ENCODE data around the gene OSBPL10.
"Not testable (repeated sequence)": the region's sequence is repeated elsewhere in the genome, so short reads cannot be mapped to it uniquely, and the experiment has no call there.

Gene OSBPL10

DNA sequence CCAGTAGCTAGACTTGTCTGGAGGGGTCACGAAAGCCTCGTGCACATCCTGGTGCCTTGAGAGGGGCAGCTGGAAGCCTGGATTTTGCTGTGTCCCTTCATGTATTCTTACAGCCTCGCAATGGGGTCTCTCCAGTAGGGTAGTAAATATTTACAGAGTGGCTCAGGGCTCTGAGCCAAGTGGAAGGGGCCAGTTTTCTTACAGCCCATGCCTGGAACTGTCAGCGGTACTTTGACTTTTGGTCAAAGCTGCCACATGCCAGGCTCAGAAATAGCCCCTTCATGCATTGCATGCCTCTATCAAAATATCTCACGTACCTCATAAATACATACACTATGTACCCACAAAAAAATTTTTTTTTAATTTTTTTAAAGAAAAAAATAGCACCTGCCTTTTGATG, 119.2 kb downstream of the OSBPL10 start:
- H3K4me3 ChIP-seq (replicated peaks; ENCODE audit: low read depth, low read length): no peak overlapping the region
- TF ChIP-seq, protein P1, sequence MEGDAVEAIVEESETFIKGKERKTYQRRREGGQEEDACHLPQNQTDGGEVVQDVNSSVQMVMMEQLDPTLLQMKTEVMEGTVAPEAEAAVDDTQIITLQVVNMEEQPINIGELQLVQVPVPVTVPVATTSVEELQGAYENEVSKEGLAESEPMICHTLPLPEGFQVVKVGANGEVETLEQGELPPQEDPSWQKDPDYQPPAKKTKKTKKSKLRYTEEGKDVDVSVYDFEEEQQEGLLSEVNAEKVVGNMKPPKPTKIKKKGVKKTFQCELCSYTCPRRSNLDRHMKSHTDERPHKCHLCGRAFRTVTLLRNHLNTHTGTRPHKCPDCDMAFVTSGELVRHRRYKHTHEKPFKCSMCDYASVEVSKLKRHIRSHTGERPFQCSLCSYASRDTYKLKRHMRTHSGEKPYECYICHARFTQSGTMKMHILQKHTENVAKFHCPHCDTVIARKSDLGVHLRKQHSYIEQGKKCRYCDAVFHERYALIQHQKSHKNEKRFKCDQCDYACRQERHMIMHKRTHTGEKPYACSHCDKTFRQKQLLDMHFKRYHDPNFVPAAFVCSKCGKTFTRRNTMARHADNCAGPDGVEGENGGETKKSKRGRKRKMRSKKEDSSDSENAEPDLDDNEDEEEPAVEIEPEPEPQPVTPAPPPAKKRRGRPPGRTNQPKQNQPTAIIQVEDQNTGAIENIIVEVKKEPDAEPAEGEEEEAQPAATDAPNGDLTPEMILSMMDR (IDR thresholded peaks at IDR 0.05; ENCODE audit: low read length, missing control alignments): no peak
- no peak for DNase-seq (ENCODE audit: low read depth)

DNA sequence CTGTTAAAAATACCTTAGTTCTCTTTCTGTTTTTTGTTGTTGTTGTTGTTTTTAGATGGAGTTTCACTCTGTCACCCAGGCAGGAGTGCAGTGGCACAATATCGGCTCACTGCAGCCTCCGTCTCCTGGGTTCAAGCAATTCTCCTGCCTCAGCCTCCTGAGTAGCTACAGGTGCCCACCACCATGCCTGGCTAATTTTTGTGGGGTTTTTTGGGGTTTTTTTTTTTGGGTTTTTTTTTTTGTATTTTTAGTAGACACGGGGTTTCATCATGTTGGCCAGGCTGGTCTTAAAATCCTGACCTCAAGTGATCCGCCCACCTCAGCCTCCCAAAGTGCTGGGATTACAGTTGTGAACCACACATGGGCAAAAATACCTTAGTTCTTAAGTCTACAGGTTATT, 120.4 kb downstream of the OSBPL10 start:
- H3K4me3 ChIP-seq (replicated peaks; ENCODE audit: low read depth, low read length); DNase-seq (ENCODE audit: low read depth): not testable (repeated sequence)

GRCh38 chr3:31859245-31859644, 121.8 kb downstream of the OSBPL10 start:
- TF ChIP-seq, protein P1 (IDR thresholded peaks at IDR 0.05; ENCODE audit: low read length, missing control alignments): no peak
- H3K4me3 ChIP-seq (replicated peaks; ENCODE audit: low read depth, low read length): no peak overlapping the region
- DNase-seq (ENCODE audit: low read depth): no peak

DNA sequence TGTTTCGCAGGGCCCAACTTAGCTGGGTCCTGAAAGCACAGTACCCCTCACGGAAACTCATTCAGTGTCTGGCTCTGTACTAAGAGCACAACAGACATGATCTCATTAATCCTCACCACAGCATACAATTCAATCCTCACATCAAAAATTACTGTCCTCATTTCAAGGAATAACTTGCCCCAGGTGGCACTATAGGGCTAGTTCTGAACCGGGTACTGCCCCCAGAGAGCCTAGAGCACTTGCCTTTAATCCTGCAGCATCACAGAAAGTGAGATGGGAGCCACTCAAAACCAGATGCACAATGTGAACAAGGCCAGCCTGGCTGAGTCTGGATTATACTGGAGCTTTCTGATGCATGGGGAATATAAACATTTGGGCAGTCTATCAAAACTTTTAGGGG, 122.6 kb downstream of the OSBPL10 start:
- no peak for DNase-seq (ENCODE audit: low read depth)
- H3K4me3 ChIP-seq (replicated peaks; ENCODE audit: low read depth, low read length): no peak overlapping the region
- TF ChIP-seq, protein P1 (IDR thresholded peaks at IDR 0.05; ENCODE audit: low read length, missing control alignments): no peak

DNA sequence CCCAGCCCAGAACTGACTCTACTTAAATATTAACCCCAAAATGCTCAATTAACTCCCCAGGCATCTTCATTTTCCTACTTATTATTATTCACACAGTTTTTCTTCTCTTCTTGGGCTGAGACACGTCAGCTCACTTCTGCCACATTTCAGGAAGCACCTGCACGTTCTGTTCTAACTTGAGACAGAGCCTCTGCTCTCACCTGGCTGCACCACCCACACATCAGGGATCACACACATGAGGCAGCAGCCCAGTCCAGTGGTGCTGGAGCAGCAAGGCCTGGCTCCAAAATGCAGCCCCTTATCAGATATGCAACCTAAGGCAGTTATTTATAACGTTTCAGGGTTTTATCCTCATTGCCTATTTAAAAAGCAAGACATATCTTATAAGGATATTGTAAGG, 127.5 kb downstream of the OSBPL10 start:
- no peak overlapping the region for H3K4me3 ChIP-seq (replicated peaks; ENCODE audit: low read depth, low read length)
- DNase-seq (ENCODE audit: low read depth): no peak
- TF ChIP-seq, protein P1 (IDR thresholded peaks at IDR 0.05; ENCODE audit: low read length, missing control alignments): no peak

GRCh38 chr3:31851278-31851677, 129.8 kb downstream of the OSBPL10 start:
- no peak for DNase-seq (ENCODE audit: low read depth)
- H3K4me3 ChIP-seq (replicated peaks; ENCODE audit: low read depth, low read length): no peak overlapping the region
- TF ChIP-seq, protein P1 (IDR thresholded peaks at IDR 0.05; ENCODE audit: low read length, missing control alignments): no peak

DNA sequence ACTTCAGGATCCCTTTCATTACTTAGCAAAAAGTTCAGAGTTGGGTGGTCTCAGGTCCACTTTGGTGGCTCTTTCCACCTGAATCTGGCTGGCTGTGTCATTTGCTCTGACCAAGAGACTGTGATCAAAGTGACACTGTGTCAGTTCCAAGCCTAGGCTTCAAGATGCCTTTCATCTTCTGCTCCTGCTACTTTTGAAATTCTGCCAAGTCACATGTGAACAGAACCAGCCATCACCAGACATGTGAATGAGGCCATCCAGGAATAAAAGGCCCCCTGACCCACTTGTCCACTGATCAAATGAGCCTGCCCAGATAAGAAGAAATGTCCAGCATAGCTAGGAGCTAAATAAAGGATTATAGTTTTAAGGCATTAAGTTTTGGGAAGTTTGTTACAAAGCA, 132.2 kb downstream of the OSBPL10 start:
- no peak for DNase-seq (ENCODE audit: low read depth)
- H3K4me3 ChIP-seq (replicated peaks; ENCODE audit: low read depth, low read length): no peak overlapping the region
- TF ChIP-seq, protein P1 (IDR thresholded peaks at IDR 0.05; ENCODE audit: low read length, missing control alignments): no peak
